B cell (primary cell): ENCODE results near the gene CCIN. TPM values are rescaled to one million over a fixed set of nuclear protein-coding genes. Genes with fewer than 3 reads are reported as not detected.

Experiments
- ATAC-seq: fragments of 200-7000 bp; cut with Tn5 transposase; one replicate; pipeline ENCODE4 v1.10.0; 2021; ENCODE audit warnings: low read depth, mild to moderate bottlenecking, moderate number of reproducible peaks, moderate library complexity
- CTCF ChIA-PET: fragments of 350-600 bp; sonication (Branson Sonifier 250); formaldehyde crosslinking; loops from one replicate; lab custom pipeline; 2021; ENCODE audit warnings: antibody characterized with exemption, inconsistent platforms; lab: Charles Lee
- POLR2A ChIA-PET: fragments of 350-600 bp; sonication (Branson Sonifier 250); formaldehyde crosslinking; loops from one replicate; lab custom pipeline; 2021; ENCODE audit warnings: antibody characterized with exemption; lab: Charles Lee
- DNase-seq: peaks from one replicate; pipeline ENCODE4 v3.0.0; 2013
- H2AFZ ChIP-seq: 2 replicates; pipeline ENCODE4 v1.6.1; 2012; ENCODE audit warnings: mild to moderate bottlenecking, low read depth, low read length; ENCODE audit not compliant: insufficient read depth, poor library complexity, severe bottlenecking
- H3K27ac ChIP-seq, 2 donors: 1 replicate in 1 of 2; 2 replicates in 1 of 2; pipeline ENCODE4 v1.5.1; 2012 to 2013; ENCODE audit warnings: low read length in 2 of 2, mild to moderate bottlenecking in 2 of 2, moderate library complexity in 1 of 2
- H3K27me3 ChIP-seq, 4 experiments: fragments of 200-600 bp in 1 of 4; sonication (generic) in 1 of 4; replicated peaks in 1 of 4; 1 replicate in 2 of 4; 2 replicates in 2 of 4; pipeline versions ENCODE4 v1.6.1 to v1.7.0; 2013 to 2016; ENCODE audit warnings: low read length in 3 of 4, mild to moderate bottlenecking in 2 of 4, mixed read lengths in 1 of 4, moderate library complexity in 1 of 4; ENCODE audit not compliant: insufficient read depth in 4 of 4, control insufficient read depth in 3 of 4; ENCODE audit errors: control extremely low read depth in 1 of 4
- H3K36me3 ChIP-seq, 2 experiments: replicated peaks in 1 of 2; 1 replicate in 1 of 2; 2 replicates in 1 of 2; pipeline versions ENCODE4 v1.6.1 to v1.7.1; 2013; ENCODE audit warnings: low read length in 1 of 2; ENCODE audit not compliant: insufficient read depth in 2 of 2, control insufficient read depth in 1 of 2; ENCODE audit errors: control extremely low read depth in 1 of 2, extremely low read depth in 1 of 2
- H3K4me1 ChIP-seq, 2 donors: fragments of 200-600 bp in 1 of 2; sonication (generic) in 1 of 2; 1 replicate in 1 of 2; 2 replicates in 1 of 2; pipeline versions ENCODE4 v1.5.1 to v1.6.1; 2013 to 2017; ENCODE audit warnings: low read length in 2 of 2; ENCODE audit not compliant: control insufficient read depth in 2 of 2, insufficient read depth in 2 of 2
- H3K4me2 ChIP-seq: replicated peaks from 2 replicates; pipeline ENCODE3; 2012; ENCODE audit warnings: mild to moderate bottlenecking, low read depth, low read length; ENCODE audit not compliant: poor library complexity, severe bottlenecking
- H3K4me3 ChIP-seq, 5 experiments: fragments of 200-600 bp in 1 of 5; sonication (generic) in 1 of 5; 1 replicate in 3 of 5; 2 replicates in 2 of 5; pipeline versions ENCODE4 v1.5.1 to v1.7.0; 2011 to 2016; ENCODE audit warnings: low read length in 4 of 5, mild to moderate bottlenecking in 4 of 5, low read depth in 2 of 5, control low read depth in 1 of 5, moderate library complexity in 1 of 5; ENCODE audit not compliant: insufficient read depth in 1 of 5; ENCODE audit errors: control extremely low read depth in 1 of 5, extremely low read depth in 1 of 5
- H3K79me2 ChIP-seq: fragments of 200-600 bp; sonication (generic); one replicate; pipeline ENCODE4 v1.6.0; 2016; ENCODE audit warnings: low read length; ENCODE audit not compliant: control insufficient read depth, insufficient read depth
- H3K9ac ChIP-seq: fragments of 200-600 bp; sonication (generic); 2 replicates; pipeline ENCODE4 v1.6.1; 2017; ENCODE audit warnings: mild to moderate bottlenecking, low read length, moderate library complexity
- H3K9me3 ChIP-seq, 3 donors: one replicate each; pipeline versions ENCODE4 v1.6.1 to v1.7.1; 2013; ENCODE audit warnings: low read length in 2 of 3; ENCODE audit not compliant: control insufficient read depth in 2 of 3, insufficient read depth in 1 of 3; ENCODE audit errors: control extremely low read depth in 1 of 3
- H4K20me1 ChIP-seq: 2 replicates; pipeline ENCODE4 v1.6.0; 2012; ENCODE audit warnings: mild to moderate bottlenecking, low read length; ENCODE audit not compliant: insufficient read depth, control insufficient read depth, poor library complexity, severe bottlenecking
- H3K27ac Mint-ChIP-seq: one replicate; pipeline ENCODE4 v1.8.0; 2021; ENCODE audit warnings: mixed read lengths
- H3K27me3 Mint-ChIP-seq: one replicate; pipeline ENCODE4 v1.8.0; 2021; ENCODE audit warnings: mixed read lengths
- H3K4me1 Mint-ChIP-seq: one replicate; pipeline ENCODE4 v1.8.0; 2021; ENCODE audit warnings: mixed read lengths
- H3K4me3 Mint-ChIP-seq: one replicate; pipeline ENCODE4 v1.8.0; 2021; ENCODE audit warnings: mixed read lengths
- H3K9me3 Mint-ChIP-seq: one replicate; pipeline ENCODE4 v1.8.0; 2022; ENCODE audit warnings: mixed read lengths; ENCODE audit not compliant: insufficient read depth
- EZH2 ChIP-seq: IDR thresholded peaks from 2 replicates; pipeline ENCODE4 v1.6.1; 2012; ENCODE audit warnings: borderline replicate concordance, low read depth, mild to moderate bottlenecking, moderate library complexity, low read length; ENCODE audit not compliant: insufficient read depth, poor library complexity, severe bottlenecking
- WGBS: methylation state at CpG from one replicate; pipeline ENCODE4 v1.1.5; 2013; ENCODE audit warnings: missing lambda C conversion rate; ENCODE audit not compliant: insufficient coverage; 5-methylcytosine and 5-hydroxymethylcytosine counted together
- intact Hi-C: fragments of 100-400 bp; cut with micrococcal nuclease; formaldehyde crosslinking; loops from one replicate; pipeline ENCODE4 v1.10.0; 2022
- polyA plus RNA-seq: library from polyadenylated mRNA; depleted of rRNA; stranded (reverse); fragments of >200 nt; gene quantifications from 2 replicates; pipeline ENCODE4 v1.2.3, GENCODE V29; 2012
- total RNA-seq, 2 donors: library from RNA; stranded (reverse); fragments of 120-200 nt in 1 of 2; gene quantifications; 1 replicate in 1 of 2; 2 replicates in 1 of 2; pipeline versions ENCODE4 v1.2.3 to v1.2.4, GENCODE V29; 2013 to 2022
- TF ChIP-seq, protein P1 (sequence below): fragments of 200-600 bp; IDR thresholded peaks from one replicate; pipeline ENCODE4 v1.8.0; 2022; ENCODE audit warnings: antibody characterized with exemption, mild to moderate bottlenecking

The CCIN gene
- total and polyA plus RNA-seq, 2 donors (not counting 1 experiment from before 2014, with no cell fraction given) = 0.15 TPM; not detected in 1

DNA sequence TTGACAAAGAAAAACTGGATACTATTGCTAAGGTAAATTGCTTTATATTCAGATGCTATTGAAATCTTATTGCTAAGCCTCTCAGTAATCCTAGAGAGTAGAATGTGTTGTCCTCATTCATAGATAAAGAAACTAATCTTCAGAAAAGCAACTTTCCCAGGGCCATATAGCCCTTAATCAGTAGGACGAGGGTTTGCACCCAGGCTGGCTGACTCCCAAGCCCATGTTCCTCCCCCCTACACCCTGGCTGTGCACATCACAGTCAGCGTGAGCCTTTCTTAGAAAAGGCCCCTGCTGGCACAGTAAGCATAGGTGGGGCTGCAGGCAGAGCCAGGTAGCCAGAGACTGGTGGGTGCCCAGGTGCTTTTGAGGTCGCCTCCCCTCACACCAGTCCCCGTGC lies 48.5 kb upstream of the CCIN start:
- Mint-ChIP-seq H3K4me3 (no peak overlapping the region), H3K9me3 (no peaks in the 10 kb centered on the region), H3K27me3 (no peaks in the 10 kb centered on the region), H3K4me1 (no peaks in the 10 kb centered on the region), H3K27ac (no peak overlapping the region)
- DNase-seq = no peak
- Histone ChIP-seq H3K4me1 (no peaks in the 10 kb centered on the region), H3K4me2 (no peak overlapping the region), H3K9me3 (no peaks in the 10 kb centered on the region), H3K36me3 (peaks cover 0 to 3% of the 10 kb centered on the region in 2 experiments), H4K20me1 (no peaks in the 10 kb centered on the region), H2AFZ (no peak overlapping the region), H3K9ac (no peak overlapping the region), H3K27ac (no peak overlapping the region), H3K4me3 (no peak overlapping the region), H3K27me3 (no peaks in the 10 kb centered on the region), H3K79me2 (no peaks in the 10 kb centered on the region)
- WGBS = 100% methylated on average over 3 of the region's 4 CpGs
- POLR2A ChIA-PET = no interaction called here
- CTCF ChIA-PET = interaction anchor here (0.9 kb wide), 1 partner anchor 43 kb away, joined by 3 read pairs; no protein-coding TSS in a partner anchor
- intact Hi-C loops = no loop called here
- ATAC-seq = no peak
- TF ChIP-seq EZH2 = no peak
- TF ChIP-seq, protein P1, sequence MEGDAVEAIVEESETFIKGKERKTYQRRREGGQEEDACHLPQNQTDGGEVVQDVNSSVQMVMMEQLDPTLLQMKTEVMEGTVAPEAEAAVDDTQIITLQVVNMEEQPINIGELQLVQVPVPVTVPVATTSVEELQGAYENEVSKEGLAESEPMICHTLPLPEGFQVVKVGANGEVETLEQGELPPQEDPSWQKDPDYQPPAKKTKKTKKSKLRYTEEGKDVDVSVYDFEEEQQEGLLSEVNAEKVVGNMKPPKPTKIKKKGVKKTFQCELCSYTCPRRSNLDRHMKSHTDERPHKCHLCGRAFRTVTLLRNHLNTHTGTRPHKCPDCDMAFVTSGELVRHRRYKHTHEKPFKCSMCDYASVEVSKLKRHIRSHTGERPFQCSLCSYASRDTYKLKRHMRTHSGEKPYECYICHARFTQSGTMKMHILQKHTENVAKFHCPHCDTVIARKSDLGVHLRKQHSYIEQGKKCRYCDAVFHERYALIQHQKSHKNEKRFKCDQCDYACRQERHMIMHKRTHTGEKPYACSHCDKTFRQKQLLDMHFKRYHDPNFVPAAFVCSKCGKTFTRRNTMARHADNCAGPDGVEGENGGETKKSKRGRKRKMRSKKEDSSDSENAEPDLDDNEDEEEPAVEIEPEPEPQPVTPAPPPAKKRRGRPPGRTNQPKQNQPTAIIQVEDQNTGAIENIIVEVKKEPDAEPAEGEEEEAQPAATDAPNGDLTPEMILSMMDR = no peak

- 97% methylated on average over 5 of the region's 7 CpGs for WGBS
- H3K9me3 Mint-ChIP-seq = no peaks in the 10 kb centered on the region
- H3K27ac Mint-ChIP-seq = no peak overlapping the region
- no peaks in the 10 kb centered on the region for H3K27me3 Mint-ChIP-seq
- peaks cover 0 to 3% of the 10 kb centered on the region in 2 experiments for H3K36me3 ChIP-seq
- no peaks in the 10 kb centered on the region for H3K27me3 ChIP-seq
- H3K4me1 Mint-ChIP-seq = no peaks in the 10 kb centered on the region
- no peak overlapping the region for H2AFZ ChIP-seq
- no peak overlapping the region for H3K4me3 ChIP-seq
- H3K27ac ChIP-seq = no peak overlapping the region
- ATAC-seq = no peak
- H3K4me2 ChIP-seq = no peak overlapping the region
- ChIA-PET POLR2A (no interaction called here), CTCF (interaction anchor here (0.7 to 1.0 kb wide), 2 partner anchors 19 to 315 kb away, joined by 3 read pairs; no protein-coding TSS in a partner anchor)
- TF ChIP-seq, protein P1 = no peak
- DNase-seq = no peak
- H3K9me3 ChIP-seq = no peaks in the 10 kb centered on the region
- H3K9ac ChIP-seq = no peak overlapping the region
- H3K4me1 ChIP-seq = no peaks in the 10 kb centered on the region
- no peak overlapping the region for H3K4me3 Mint-ChIP-seq
- intact Hi-C loops = no loop called here
- no peaks in the 10 kb centered on the region for H3K79me2 ChIP-seq
- no peaks in the 10 kb centered on the region for H4K20me1 ChIP-seq
Measured at GRCh38 chr9:36121971-36122370, 47.2 kb upstream of the CCIN start.
